Astrocyte (in vitro differentiated cells and primary cell): ENCODE results near the gene IQGAP2. TPM values are rescaled to one million over a fixed set of nuclear protein-coding genes. Genes with fewer than 3 reads are reported as not detected.
"Not testable (repeated sequence)": the region's sequence is repeated elsewhere in the genome, so short reads cannot be mapped to it uniquely, and the experiment has no call there.

Experiments
- DNase-seq: peaks from one replicate; pipeline ENCODE4 v3.0.0-alpha.2; 2010; ENCODE audit warnings: low read depth
- FAIRE-seq: peaks from 2 replicates; lab custom pipeline; 2011; peaks lifted over from hg19 to GRCh38; lab: Jason Lieb, UNC
- H2AFZ ChIP-seq: 2 replicates; pipeline ENCODE4 v1.6.0; 2012; ENCODE audit warnings: low read depth, low read length, inconsistent platforms
- H3K27ac ChIP-seq: 2 replicates; pipeline ENCODE4 v1.5.1; 2011; ENCODE audit warnings: low read depth, low read length, inconsistent platforms
- H3K27me3 ChIP-seq: 2 replicates; pipeline ENCODE4 v1.6.0; 2011; ENCODE audit warnings: low read length, inconsistent platforms; ENCODE audit not compliant: insufficient read depth
- H3K36me3 ChIP-seq: 2 replicates; pipeline ENCODE4 v1.5.1; 2011; ENCODE audit warnings: low read length, inconsistent platforms; ENCODE audit not compliant: insufficient read depth
- H3K4me1 ChIP-seq: 2 replicates; pipeline ENCODE4 v1.5.1; 2011; ENCODE audit warnings: low read length, inconsistent platforms; ENCODE audit not compliant: insufficient read depth
- H3K4me2 ChIP-seq: 2 replicates; pipeline ENCODE4 v1.6.0; 2012; ENCODE audit warnings: low read length, inconsistent platforms
- H3K4me3 ChIP-seq: 2 replicates; pipeline ENCODE4 v1.5.1; 2011; ENCODE audit warnings: low read depth, mild to moderate bottlenecking, low read length, inconsistent platforms; ENCODE audit not compliant: insufficient read depth
- H3K79me2 ChIP-seq: 2 replicates; pipeline ENCODE4 v1.6.0; 2012; ENCODE audit warnings: mild to moderate bottlenecking, low read length, inconsistent platforms; ENCODE audit not compliant: insufficient read depth
- H3K9ac ChIP-seq: 2 replicates; pipeline ENCODE4 v1.6.0; 2012; ENCODE audit warnings: mild to moderate bottlenecking, low read length, inconsistent platforms
- H3K9me3 ChIP-seq: 2 replicates; pipeline ENCODE4 v1.5.1; 2012; ENCODE audit warnings: low read depth, mild to moderate bottlenecking, low read length, inconsistent platforms; ENCODE audit not compliant: insufficient read depth
- H4K20me1 ChIP-seq: 2 replicates; pipeline ENCODE4 v1.6.0; 2012; ENCODE audit warnings: low read length, inconsistent platforms; ENCODE audit not compliant: insufficient read depth
- H3K27ac Mint-ChIP-seq: one replicate; pipeline ENCODE4 v1.8.0; 2021; ENCODE audit warnings: mild to moderate bottlenecking, mixed read lengths; ENCODE audit not compliant: unreplicated experiment
- H3K27me3 Mint-ChIP-seq: one replicate; pipeline ENCODE4 v1.8.0; 2021; ENCODE audit warnings: low read depth, mixed read lengths; ENCODE audit not compliant: unreplicated experiment
- H3K36me3 Mint-ChIP-seq: one replicate; pipeline ENCODE4 v1.8.0; 2021; ENCODE audit warnings: low read depth, mixed read lengths; ENCODE audit not compliant: unreplicated experiment
- H3K4me1 Mint-ChIP-seq: one replicate; pipeline ENCODE4 v1.8.0; 2021; ENCODE audit warnings: low read depth, mixed read lengths; ENCODE audit not compliant: unreplicated experiment
- H3K4me3 Mint-ChIP-seq: one replicate; pipeline ENCODE4 v1.8.0; 2021; ENCODE audit warnings: mild to moderate bottlenecking, moderate library complexity, mixed read lengths; ENCODE audit not compliant: unreplicated experiment
- H3K9me3 Mint-ChIP-seq: one replicate; pipeline ENCODE4 v1.8.0; 2021; ENCODE audit warnings: mild to moderate bottlenecking, mixed read lengths; ENCODE audit not compliant: unreplicated experiment
- CTCF ChIP-seq: IDR thresholded peaks from 2 replicates; pipeline ENCODE4 v1.5.1; 2011; ENCODE audit warnings: low read depth, mild to moderate bottlenecking, inconsistent platforms, low read length, moderate library complexity; ENCODE audit not compliant: insufficient read depth
- EZH2 ChIP-seq: IDR thresholded peaks from 2 replicates; pipeline ENCODE4 v1.6.1; 2012; ENCODE audit warnings: mild to moderate bottlenecking, low read length, inconsistent platforms; ENCODE audit not compliant: insufficient read depth
- total RNA-seq: library from RNA; stranded (reverse); gene quantifications from 2 replicates; pipeline ENCODE4 v1.2.1, GENCODE V29; 2021

The IQGAP2 gene
- total RNA-seq, 1 donor from 2014 or later, result 2.9 TPM

DNA sequence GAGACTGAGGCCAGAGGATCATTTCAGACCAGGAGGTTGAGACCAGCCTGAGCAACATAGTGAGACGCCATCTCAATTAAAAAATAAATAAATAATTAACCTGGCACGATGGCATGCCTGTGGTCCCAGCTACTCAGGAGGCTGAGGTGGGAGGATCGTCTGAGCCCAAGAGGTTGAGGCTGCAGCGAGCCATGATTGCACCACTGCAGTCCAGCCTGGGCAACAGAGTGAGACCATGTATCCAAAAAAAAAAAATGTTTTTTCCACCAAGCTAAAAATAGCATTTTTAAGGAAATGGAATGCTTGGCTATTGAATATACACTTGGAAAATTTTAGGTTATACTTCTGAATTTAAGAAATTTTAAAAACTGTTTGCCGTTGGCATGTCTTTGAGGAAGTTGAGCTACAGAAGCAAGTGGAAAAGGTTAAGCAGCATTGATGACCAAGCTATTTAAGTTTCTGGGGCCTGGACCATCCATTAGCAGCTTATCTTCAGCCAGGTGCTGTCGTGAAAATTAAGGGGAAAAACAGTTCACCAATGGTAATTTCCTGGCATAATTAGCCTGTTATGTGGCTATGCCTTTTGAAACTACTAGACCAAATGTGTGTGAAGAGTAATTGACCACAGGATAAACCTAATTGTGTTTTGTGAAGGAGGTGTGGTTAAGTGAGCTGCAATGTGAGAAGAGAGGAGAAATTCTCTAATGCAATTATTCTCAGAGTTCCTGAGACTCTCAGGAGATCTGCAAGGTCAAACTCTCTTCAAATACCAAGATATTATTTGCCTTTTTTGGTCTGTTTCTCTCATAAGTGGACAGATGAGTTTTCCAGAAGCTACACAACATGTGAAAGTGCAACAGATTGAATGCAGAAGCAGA, 333.8 kb downstream of the IQGAP2 start:
- no peaks in the 10 kb centered on the region for H3K9me3 Mint-ChIP-seq
- FAIRE-seq (no peak), DNase-seq (no peak)
- Histone ChIP-seq H3K9ac (no peak overlapping the region), H3K4me2 (no peak overlapping the region), H3K9me3 (no peaks in the 10 kb centered on the region), H4K20me1 (peaks cover 21% of the 10 kb centered on the region), H3K79me2 (peaks cover 23% of the 10 kb centered on the region), H2AFZ (no peak overlapping the region), H3K36me3 (peaks cover 30% of the 10 kb centered on the region), H3K4me3 (no peak overlapping the region), H3K27me3 (no peaks in the 10 kb centered on the region), H3K27ac (no peak overlapping the region), H3K4me1 (peaks cover 3% of the 10 kb centered on the region)
- H3K4me3 Mint-ChIP-seq, result no peak overlapping the region
- peaks cover 22% of the 10 kb centered on the region for H3K36me3 Mint-ChIP-seq
- H3K27ac Mint-ChIP-seq, result no peak overlapping the region
- no peak for TF ChIP-seq CTCF
- TF ChIP-seq EZH2, result no peak
- no peaks in the 10 kb centered on the region for H3K27me3 Mint-ChIP-seq
- peaks cover 15% of the 10 kb centered on the region for H3K4me1 Mint-ChIP-seq

DNA sequence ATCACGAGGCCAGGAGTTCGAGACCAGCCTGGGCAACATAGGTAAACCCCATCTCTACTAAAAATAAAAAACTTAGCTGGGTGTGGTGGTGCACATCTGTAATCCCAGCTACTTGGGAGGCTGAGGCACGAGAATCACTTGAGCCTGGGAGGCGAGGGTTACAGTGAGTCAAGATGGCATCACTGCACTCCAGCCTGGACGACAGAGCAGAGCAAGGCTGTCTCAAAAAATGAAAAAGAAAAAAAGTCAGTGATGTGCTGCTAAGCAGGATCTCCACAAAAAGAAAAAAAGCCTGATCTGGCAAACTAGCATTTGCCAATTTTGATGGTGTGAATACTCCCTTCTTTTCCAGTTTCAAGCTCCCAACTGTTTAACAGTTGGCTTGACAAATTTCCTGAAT, 334.8 kb downstream of the IQGAP2 start:
- peaks cover 13% of the 10 kb centered on the region for H3K79me2 ChIP-seq
- Mint-ChIP-seq H3K36me3 (peaks cover 15% of the 10 kb centered on the region), H3K27ac (peak overlapping the region; percentile 96), H3K4me1 (peaks cover 20% of the 10 kb centered on the region), H3K27me3 (no peaks in the 10 kb centered on the region), H3K4me3 (no peak overlapping the region), H3K9me3 (no peaks in the 10 kb centered on the region)
- no peaks in the 10 kb centered on the region for H3K27me3 ChIP-seq
- H4K20me1 ChIP-seq, result peaks cover 13% of the 10 kb centered on the region
- peaks cover 3% of the 10 kb centered on the region for H3K4me1 ChIP-seq
- H3K9me3 ChIP-seq, result no peaks in the 10 kb centered on the region
- no peak overlapping the region for H3K4me3 ChIP-seq
- DNase-seq, result no peak
- TF ChIP-seq EZH2 (no peak), CTCF (no peak)
- no peak overlapping the region for H2AFZ ChIP-seq
- peaks cover 21% of the 10 kb centered on the region for H3K36me3 ChIP-seq
- no peak for FAIRE-seq
- H3K4me2 ChIP-seq, result no peak overlapping the region
- H3K27ac ChIP-seq, result peak overlapping the region; percentile 71
- no peak overlapping the region for H3K9ac ChIP-seq

- not testable (repeated sequence) for H3K4me2 ChIP-seq, H3K27ac Mint-ChIP-seq, H3K36me3 ChIP-seq, H3K9me3 ChIP-seq, H3K27me3 ChIP-seq, FAIRE-seq, H3K9ac ChIP-seq, H3K36me3 Mint-ChIP-seq, H3K79me2 ChIP-seq, H3K4me1 ChIP-seq, H2AFZ ChIP-seq, H3K27ac ChIP-seq, DNase-seq, H3K27me3 Mint-ChIP-seq, H3K9me3 Mint-ChIP-seq, H4K20me1 ChIP-seq, H3K4me3 ChIP-seq, H3K4me3 Mint-ChIP-seq
- peaks cover 22% of the 10 kb centered on the region for H3K4me1 Mint-ChIP-seq
These were observed 338.4 kb downstream of the IQGAP2 start for GRCh38 chr5:76741506-76741905.
